NCI-H2227 (cell line): ENCODE results near the gene WSCD1.

Experiments used
- DNase-seq: peaks from one replicate; lab custom pipeline; 2025; ENCODE audit not compliant: unreplicated experiment; lab: John Stamatoyannopoulos, UW

Gene WSCD1

DNA sequence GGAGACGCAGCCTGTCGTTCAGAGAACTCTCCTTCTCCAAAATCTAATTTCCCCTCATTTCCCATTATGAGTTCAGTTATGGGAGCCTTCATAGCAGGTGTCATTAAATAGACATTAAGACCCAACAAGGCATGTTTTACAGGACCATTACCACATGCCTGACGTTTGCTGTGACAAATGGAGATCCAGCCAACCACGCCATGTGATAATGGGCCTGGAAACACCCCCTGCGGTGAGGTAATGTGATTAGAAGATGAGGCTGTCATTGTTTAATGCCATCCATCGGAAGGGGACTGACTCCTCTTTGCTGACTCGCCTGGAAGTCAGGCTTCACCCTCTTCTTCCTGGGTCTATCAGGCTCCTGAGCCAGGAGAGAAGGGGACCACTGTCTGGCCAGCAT lies 76.9 kb downstream of the WSCD1 start:
- no peak for DNase-seq

- DNase-seq: no peak
These were observed 83.2 kb downstream of the WSCD1 start for GRCh38 chr17:6153375-6153774.

DNA sequence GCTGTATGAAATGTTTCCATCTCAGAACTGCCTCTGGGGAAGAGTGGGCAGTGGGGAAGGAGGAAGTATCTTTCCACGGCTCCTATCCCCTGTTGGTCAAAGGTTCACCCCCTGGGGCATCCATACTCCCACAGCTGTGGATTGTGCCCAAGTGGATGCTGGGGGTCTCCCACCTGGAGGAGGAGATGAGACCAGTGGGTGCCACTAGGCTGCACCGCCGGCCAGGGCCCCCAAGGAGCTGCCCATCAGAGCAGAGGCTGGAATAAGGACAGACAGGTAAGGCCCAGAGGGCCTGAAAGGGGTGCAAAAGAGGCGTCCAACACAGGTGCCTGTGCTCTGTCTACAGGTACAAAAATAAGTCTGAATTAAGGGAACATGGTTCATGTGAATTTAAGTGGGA lies 87.5 kb downstream of the WSCD1 start:
- DNase-seq: no peak

- DNase-seq: no peak
These were observed 89.5 kb downstream of the WSCD1 start for GRCh38 chr17:6159541-6160231.

- no peak for DNase-seq
These were observed 90.0 kb downstream of the WSCD1 start for GRCh38 chr17:6160232-6160555.

GRCh38 chr17:6160911-6161855 lies 91.0 kb downstream of the WSCD1 start:
- DNase-seq: no peak

- no peak for DNase-seq
These were observed 92.0 kb downstream of the WSCD1 start for GRCh38 chr17:6162216-6162615.

- DNase-seq: no peak
These were observed 92.7 kb downstream of the WSCD1 start for GRCh38 chr17:6162892-6163291.

DNA sequence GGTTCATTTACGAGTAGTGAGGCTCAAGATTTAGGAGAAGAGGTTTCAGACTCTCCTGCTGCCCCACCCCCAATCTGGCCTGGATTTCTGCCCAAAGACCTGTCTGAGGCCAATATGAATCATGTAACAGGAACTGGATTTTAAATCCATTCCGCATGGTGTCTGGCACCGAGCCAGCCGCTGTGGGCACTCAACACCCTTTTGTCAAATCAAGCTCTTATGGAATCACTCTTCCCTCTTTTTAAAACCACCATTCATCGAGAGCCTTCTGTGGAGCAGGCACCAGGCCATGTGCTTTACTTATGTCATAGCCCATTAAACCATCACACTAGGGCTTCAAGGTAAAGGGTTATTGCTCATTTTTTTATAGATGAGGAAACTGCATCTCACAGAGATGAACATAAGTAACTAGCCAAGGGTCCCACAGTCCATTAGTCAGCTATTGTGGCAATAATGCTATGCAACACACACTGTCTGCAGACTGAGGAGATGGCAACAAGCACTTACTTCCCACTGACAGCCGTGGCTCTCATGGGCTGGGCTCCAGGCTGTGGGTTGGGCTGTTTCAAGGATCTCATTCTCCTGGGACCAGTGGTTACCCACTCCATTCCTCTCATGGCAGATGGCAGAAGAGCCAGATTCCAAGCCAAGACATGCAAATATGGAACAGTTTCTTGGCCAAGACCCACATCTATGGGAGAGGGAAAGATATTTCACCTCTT lies 93.6 kb downstream of the WSCD1 start:
- DNase-seq: no peak

- no peak for DNase-seq
These were observed 94.8 kb downstream of the WSCD1 start for GRCh38 chr17:6164996-6165395.

GRCh38 chr17:6165806-6166205 lies 95.6 kb downstream of the WSCD1 start:
- no peak for DNase-seq

GRCh38 chr17:6166492-6167179 lies 96.5 kb downstream of the WSCD1 start:
- DNase-seq: no peak

DNA sequence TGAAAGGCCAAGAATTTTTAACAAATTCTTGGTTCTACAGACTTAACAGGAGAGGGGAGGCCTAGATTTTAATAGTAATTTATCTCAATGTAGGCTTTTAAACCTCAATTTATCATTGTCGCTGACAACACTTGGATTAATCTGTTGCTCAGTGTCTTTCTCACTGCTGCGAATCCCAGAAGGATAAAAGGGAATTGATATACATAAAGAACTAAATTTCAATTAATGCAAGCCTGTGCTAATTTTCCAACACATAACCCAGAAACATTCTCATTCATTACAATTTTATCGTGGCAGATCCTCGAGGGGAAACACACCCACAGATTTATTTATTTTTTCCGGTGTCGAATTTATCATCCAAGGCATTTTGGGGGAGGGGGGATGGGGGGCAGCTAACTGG lies 98.1 kb downstream of the WSCD1 start:
- DNase-seq: no peak

DNA sequence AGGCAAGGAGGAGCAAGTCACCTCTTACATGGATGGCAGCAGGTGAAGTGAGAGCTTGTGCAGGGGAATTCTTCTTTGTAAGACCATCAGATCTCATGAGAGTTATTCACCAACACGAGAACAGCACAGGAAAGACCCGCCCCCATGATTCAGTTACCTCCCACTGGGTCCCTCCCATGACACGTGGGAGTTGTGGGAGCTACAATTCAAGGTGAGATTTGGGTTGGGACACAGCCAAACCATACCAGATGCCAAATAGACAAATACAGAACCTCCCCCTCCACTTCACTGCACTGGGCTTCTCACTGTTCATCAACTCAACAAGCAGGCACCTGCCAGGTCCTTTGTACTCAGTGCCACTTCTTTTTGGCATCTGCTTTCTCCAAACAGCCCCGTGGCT lies 100.2 kb downstream of the WSCD1 start:
- no peak for DNase-seq

GRCh38 chr17:6172642-6173330 lies 102.6 kb downstream of the WSCD1 start:
- DNase-seq: no peak

- DNase-seq: no peak
These were observed 103.5 kb downstream of the WSCD1 start for GRCh38 chr17:6173653-6174052.
